Fibroblast of upper back skin (primary cell): ENCODE data around the gene EPHB6.

Source experiments
- DNase-seq: peaks from one replicate; pipeline ENCODE4 v3.0.0-alpha.2; 2013

The EPHB6 gene, protein sequence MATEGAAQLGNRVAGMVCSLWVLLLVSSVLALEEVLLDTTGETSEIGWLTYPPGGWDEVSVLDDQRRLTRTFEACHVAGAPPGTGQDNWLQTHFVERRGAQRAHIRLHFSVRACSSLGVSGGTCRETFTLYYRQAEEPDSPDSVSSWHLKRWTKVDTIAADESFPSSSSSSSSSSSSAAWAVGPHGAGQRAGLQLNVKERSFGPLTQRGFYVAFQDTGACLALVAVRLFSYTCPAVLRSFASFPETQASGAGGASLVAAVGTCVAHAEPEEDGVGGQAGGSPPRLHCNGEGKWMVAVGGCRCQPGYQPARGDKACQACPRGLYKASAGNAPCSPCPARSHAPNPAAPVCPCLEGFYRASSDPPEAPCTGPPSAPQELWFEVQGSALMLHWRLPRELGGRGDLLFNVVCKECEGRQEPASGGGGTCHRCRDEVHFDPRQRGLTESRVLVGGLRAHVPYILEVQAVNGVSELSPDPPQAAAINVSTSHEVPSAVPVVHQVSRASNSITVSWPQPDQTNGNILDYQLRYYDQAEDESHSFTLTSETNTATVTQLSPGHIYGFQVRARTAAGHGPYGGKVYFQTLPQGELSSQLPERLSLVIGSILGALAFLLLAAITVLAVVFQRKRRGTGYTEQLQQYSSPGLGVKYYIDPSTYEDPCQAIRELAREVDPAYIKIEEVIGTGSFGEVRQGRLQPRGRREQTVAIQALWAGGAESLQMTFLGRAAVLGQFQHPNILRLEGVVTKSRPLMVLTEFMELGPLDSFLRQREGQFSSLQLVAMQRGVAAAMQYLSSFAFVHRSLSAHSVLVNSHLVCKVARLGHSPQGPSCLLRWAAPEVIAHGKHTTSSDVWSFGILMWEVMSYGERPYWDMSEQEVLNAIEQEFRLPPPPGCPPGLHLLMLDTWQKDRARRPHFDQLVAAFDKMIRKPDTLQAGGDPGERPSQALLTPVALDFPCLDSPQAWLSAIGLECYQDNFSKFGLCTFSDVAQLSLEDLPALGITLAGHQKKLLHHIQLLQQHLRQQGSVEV

DNA sequence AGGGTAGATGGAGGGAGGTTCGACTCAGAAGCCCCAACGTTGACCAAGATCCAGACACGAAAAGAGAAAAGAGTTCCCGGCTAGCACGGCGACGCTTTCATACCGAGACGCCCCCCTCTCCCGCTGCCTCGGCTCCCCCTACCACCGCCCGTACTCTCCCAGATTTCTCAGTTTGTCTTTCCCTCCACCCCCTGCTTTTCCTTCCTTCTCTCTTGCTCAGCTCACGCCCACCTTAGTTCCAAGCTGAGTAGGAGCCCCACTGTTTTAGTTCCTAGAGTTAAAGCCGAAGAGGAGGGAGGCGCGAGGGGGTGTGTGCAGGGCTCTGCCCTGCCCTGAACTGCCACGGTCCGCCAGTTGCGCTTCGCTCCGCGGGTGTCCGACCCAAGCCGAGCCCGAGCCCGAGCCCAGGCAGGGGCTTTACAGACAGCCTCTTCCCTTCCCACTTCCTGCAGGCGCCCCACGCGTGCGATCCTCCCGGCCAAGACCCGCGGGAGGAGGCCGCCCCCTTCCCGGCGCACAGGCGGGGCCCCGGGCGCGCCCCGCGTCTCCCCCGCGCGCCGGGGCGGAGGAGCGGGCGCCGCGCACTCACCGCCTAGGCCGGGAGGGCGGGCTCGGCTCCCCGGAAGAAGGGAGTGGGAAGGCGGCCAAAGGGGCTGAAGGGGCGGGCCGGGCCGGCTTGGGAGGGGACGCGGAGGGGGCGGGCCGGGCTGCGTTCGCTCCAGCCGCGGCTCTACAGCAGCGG lies at the start of gene EPHB6:
Gene EPHB6 (plus strand): TSS at position 705 of the 742 bp plus-strand sequence. CDS start 8,152 bp downstream, outside the sequence.
- peak; percentile 56 for DNase-seq

GRCh38 chr7:142805350-142806021 lies 49.4 kb upstream of the EPHB6 start:
- no peak for DNase-seq

DNA sequence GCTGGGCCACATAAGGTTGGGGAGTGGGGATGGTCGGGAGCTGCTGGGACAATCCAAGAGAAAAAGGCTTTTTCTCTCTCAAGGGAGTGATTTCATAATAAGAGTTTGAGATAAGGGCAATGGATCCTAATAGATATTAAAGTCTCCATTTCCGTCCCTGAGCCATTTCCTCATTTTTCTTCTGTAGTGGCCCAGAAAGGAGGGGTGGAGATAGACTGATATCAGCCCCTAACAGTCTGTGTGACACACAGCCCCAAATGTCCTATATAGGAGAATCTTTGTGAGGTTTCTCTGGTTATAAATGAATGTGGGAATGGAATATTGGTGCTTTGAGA lies 48.9 kb upstream of the EPHB6 start:
- no peak for DNase-seq

DNA sequence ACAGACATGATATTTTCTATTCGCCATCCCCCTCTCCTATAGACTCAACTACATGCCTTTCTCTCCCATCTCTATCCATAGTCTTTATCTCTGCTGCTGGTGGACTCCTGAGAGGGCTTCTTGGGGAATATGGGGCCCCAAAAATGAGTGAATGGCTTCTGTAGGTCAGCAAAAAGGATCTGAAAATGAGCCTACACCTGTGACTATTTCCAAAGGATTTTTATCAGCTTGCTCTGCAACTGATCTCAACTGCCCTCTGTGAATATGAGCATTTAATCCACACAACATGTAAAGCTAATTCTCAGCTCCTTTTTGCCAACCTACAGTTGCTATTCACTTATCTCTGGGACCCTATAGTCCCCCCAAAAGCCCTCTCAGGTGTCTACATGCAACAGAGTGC lies 47.9 kb upstream of the EPHB6 start:
- DNase-seq, result no peak

DNA sequence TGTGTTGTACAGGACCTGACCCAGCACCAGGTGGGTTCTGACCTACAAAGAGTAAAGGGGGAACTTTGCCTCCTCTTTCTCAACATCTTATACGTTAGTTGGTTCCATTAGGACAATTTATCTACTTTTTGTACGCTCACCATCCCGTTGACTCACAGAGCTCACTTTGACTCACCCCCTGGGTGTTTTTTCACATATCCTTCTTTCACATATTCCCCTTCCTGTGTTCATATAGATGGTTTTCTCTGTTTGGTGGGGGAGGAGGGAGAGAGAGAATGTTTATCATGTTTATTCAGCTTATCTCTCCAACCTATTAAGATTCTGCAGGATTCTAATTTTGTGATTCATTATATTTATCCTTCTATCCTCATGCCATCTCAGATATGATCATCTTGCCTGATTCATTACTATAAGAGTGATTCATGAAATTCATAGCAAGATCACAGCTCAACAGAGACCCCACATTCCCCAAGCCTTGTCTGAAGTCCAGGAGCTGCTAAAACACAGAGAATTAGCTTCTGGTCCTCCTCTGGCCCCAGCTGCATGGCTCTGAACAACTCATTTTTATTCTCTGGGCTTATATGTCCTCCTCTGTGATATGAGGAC lies 46.9 kb upstream of the EPHB6 start:
- no peak for DNase-seq

- no peak for DNase-seq
Observed at GRCh38 chr7:142808461-142808801, 46.4 kb upstream of the EPHB6 start.

DNA sequence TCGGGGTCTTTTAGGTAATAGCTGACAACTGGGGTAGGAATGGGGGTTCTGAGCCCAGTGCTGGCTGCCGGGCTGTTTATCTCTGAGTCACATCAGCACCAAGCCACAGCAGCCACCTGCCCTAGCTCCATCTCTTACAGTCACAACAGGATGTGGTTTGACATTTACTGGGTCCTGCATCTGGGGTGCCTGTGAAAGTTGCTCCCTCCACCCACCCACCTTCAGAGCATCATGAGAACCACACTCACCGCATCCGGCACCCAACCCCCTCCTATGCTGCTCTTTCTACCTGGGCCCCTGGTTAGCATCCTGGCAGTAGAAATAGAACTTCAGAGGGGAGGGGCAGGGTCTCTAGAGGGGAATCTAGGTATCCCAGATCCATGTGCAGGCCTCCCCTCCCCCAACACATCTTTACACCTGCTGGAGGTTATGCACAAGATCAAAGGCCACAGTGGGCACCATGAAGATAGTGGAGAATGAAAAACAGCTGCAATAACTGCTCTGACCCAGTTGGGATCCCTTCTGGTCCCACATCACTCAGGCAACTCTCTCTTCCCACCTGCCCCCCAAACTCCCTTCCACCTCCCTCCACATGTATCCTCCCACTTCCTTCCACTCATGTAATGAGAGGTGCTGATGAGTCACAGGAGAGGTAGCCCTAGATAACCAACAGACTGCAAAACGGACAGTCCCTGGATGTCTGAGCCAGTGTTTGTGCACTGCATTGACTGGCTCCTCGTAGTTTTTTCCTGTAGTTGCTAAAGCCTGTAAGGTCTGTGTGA lies 45.9 kb upstream of the EPHB6 start:
- DNase-seq, result no peak

- no peak for DNase-seq
Observed at GRCh38 chr7:142809671-142810070, 45.2 kb upstream of the EPHB6 start.

GRCh38 chr7:142811154-142811737 lies 43.6 kb upstream of the EPHB6 start:
- DNase-seq, result peak; percentile 62

- DNase-seq, result no peak
Observed at GRCh38 chr7:142812437-142813215, 42.2 kb upstream of the EPHB6 start.

GRCh38 chr7:142813226-142813625 lies 41.6 kb upstream of the EPHB6 start:
- DNase-seq, result peak; percentile 71

DNA sequence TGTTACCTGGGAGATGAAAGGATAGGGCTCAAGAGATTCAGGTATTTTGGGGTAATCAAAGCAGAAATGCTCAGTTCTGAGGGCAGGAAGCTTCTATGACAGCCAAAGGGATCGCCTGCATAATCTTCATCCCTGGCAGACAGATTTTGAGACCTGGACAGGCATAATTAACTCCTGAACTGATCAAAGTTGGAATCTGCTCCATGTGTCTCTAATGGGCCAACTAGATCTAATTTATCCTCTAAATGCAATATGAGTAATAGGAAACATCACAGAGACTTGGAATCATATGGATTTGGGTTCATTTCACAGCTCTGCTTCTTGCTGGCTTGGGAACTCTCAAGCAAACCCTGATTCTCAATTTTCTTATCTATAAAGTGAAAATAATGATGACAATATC lies 41.2 kb upstream of the EPHB6 start:
- DNase-seq, result no peak

DNA sequence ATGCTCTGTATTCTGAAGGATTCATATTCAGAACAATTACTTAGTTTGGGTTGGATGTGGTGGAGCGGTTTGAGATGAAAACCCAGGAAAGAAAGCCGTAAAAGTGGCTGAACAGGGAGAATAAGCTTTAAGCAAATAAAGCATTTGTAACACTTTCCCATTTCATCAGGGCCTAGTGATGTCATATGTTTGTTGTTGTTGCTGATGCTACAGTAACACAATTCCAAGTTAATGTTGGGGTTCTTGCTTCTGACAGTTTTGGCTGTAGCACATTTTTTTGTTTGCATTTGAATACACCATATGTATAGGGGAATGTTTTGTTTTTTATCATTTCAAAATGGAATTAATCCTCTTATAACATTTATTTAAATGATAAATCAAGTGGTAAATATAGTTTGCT lies 40.4 kb upstream of the EPHB6 start:
- no peak for DNase-seq

GRCh38 chr7:142815134-142815533 lies 39.7 kb upstream of the EPHB6 start:
- DNase-seq, result no peak

DNA sequence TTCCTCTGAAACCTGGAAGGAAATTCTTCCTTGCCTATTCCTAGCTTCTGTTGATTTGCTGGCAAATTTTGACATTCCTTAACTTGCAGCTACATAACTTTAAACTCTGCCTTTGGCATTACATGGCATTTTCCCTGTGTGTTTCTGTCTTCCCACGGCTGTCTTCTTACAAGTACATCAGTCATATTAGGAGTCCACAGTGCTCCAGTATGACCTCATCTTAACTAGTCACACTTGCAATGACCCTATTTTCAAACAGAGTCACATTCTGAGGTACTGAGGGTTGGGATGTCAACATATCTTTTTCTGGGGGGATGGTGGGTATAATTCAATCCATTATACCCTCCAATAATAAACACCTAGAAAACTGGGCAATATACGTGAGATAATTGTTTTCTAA lies 37.4 kb upstream of the EPHB6 start:
- no peak for DNase-seq

DNA sequence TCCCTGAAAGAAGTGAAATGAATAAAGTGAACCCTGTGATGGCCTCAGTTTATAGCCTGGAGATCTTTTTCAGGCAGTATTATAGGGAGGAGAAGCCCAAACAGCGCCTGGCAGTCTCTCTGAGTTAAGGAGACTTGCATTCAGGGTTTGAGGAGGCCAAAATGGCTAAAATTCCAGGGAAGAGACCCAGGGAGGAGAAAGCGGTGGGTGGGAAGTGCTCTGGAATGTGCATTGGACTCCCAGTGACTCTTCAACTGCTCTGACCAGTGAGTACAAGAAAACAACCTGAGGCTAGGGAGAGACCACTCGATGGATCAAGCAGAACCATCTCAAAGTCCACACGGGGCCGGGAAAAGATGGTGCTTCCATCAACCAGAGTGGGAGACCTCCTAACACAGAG lies 35.3 kb upstream of the EPHB6 start:
- DNase-seq, result no peak

- DNase-seq, result no peak
Observed at GRCh38 chr7:142822714-142823113, 32.2 kb upstream of the EPHB6 start.

DNA sequence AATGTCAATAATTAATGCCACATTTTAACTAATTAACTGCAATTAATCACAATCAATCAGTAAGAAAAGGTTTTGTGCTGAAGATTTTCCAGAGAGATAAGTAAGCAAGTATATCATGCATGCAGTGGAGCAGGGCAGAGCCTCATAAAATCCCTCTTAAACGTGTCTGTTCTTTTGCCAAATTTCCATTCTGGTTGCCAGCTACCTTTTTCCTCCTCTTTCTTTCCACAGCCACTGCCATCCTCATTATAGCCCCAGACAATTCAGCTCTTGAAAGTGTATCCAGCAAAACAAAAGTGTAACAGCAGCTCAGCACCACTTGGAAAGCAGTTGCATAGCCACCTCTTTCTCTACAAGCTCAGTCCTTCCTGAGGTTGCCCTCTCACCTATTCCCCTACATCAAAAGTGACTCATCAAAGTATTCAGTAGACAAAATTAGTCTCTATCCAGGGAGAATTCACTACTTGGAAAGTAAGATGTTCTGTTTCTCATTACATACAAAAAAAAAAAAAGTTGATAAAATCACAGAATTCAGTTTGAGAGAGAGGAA lies 26.9 kb upstream of the EPHB6 start:
- DNase-seq, result no peak

- no peak for DNase-seq
Observed at GRCh38 chr7:142832417-142832816, 22.5 kb upstream of the EPHB6 start.
